ENCODE results near the gene LSM11. TPM values are rescaled to one million over a fixed set of nuclear protein-coding genes. Genes with fewer than 3 reads are reported as not detected.

LSM11 gene
- total RNA-seq, 5 donors from 2014 or later (not counting 1 experiment from before 2014, with no cell fraction given), result 1.7 to 4.2 (median 3.9) TPM

DNA sequence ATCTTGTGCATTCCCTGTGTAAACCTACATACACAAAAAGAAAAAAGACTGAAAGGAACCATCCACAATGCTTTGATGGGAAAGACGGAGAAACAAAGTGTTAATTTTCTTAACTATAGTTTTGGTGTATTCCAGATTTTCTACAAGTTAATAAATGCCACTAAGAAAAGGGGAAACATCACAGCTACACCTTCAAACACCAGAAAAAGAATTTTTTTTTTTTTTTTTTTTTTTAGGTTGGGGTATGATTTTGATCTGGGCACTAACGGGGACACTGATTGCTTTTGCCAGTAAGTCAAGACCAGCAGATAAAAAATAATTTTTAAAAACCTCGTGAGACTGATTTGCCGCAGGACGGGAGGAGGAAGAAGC lies 12.6 kb upstream of the LSM11 start:
- Histone ChIP-seq H3K27me3 (replicated peaks in 1 of 2; ENCODE audit: control insufficient read depth in 2 of 2, extremely low read depth in 1 of 2, insufficient read depth in 2 of 2, low read length in 1 of 2) (no peaks in the 10 kb centered on the region), H3K9me3 (no peaks in the 10 kb centered on the region), H3K4me1 (ENCODE audit: control insufficient read depth in 1 of 2, extremely low read depth in 1 of 2, insufficient read depth in 2 of 2, low read length in 2 of 2) (peaks cover 0 to 13% of the 10 kb centered on the region in 2 experiments), H3K36me3 (ENCODE audit: control insufficient read depth in 2 of 2, extremely low read depth in 1 of 2, insufficient read depth in 1 of 2, low read length in 1 of 2) (peaks cover 0 to 18% of the 10 kb centered on the region in 2 donors), H3K4me3 (ENCODE audit: control insufficient read depth in 1 of 2, extremely low read depth in 1 of 2, low read length in 1 of 2) (peak overlapping the region; percentile 82 to 86), H3K27ac (ENCODE audit: low read length) (peak overlapping the region; percentile 78)
- ATAC-seq (replicated peaks in 1 of 4), result no peak
- Mint-ChIP-seq H3K4me1 (peaks cover 14 to 29% (median 25%) of the 10 kb centered on the region in 3 donors), H3K4me3 (peak overlapping the region; percentile 93 to 97 (median 96)), H3K9me3 (no peaks in the 10 kb centered on the region), H3K27ac (peak overlapping the region; percentile 96 to 97), H3K36me3 (peaks cover 15% of the 10 kb centered on the region), H3K27me3 (no peaks in the 10 kb centered on the region)
- ChIA-PET POLR2A (interaction anchor here (0.6 kb wide), 4 partner anchors 10 to 590 kb away, joined by 3 to 9 read pairs (median 6); no protein-coding TSS in a partner anchor), CTCF (interaction anchor here (0.6 to 2.9 kb wide), 8 partner anchors 12 to 833 kb away, joined by 3 to 44 read pairs (median 4); partner anchors contain the start of gene LSM11 (in 2 of the 2))
- no peak for DNase-seq
- no CpG with 5 or more reads among the region's 5 CpGs for WGBS (ENCODE audit: insufficient coverage)

DNA sequence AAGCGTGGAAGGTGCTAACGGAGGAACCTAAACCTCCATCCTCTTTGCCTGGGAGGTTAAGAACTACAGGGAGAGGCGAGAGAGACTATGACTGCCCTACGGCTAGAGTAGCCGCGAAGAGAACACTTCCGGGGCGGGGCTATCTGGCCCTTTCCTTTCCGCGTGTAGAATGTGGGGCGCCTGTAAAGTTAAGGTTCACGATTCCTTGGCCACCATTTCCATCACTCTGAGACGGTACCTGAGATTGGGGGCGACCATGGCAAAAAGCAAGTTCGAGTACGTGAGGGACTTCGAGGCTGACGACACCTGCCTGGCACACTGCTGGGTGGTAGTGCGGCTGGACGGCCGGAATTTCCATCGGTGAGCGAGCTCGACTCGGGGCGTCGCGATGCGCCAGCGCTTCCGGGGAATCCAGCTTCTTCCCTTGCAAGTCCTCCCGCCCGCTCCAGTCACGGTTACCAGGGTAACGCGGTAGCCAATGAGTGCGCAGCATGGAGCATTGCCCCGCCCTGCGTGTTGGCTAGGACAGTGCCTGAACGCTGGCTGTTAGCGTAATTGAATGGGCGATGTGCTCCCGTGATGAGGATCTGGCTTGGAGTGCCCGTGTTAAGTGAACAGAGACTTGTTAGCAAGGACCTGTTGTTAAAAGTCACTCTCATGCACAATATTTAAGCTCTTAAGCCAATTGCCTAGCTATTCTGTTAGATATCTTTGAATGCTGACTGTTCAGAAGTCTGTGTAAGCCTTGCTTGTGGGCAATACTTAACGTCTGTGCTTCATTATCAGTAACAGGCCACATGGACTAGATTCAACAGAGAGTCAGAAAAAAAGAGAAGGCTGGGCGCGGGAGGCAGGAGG lies 12.0 kb upstream of the LSM11 start, which contains the start of gene THG1L:
Gene THG1L, plus strand, starts transcription at position 149 of the 858 bp plus-strand sequence. Its CDS starts 21 bp downstream, at position 170.
- H3K27me3 ChIP-seq (replicated peaks in 1 of 2; ENCODE audit: control insufficient read depth in 2 of 2, extremely low read depth in 1 of 2, insufficient read depth in 2 of 2, low read length in 1 of 2), result no peaks in the 10 kb centered on the region
- peak within 1 kb of the TSS; percentile 78 for H3K27ac ChIP-seq (ENCODE audit: low read length)
- CTCF ChIA-PET, result interaction anchor here (0.6 to 2.9 kb wide), 7 partner anchors 11 to 833 kb away, joined by 3 to 44 read pairs (median 3); partner anchors contain the start of gene LSM11 (in 2 of the 2)
- H3K4me1 Mint-ChIP-seq, result peaks cover 14 to 29% (median 25%) of the 10 kb centered on the region in 3 donors
- H3K4me3 Mint-ChIP-seq, result peak within 1 kb of the TSS; percentile 93 to 97 (median 96)
- H3K9me3 ChIP-seq, result no peaks in the 10 kb centered on the region
- H3K27ac Mint-ChIP-seq, result peak within 1 kb of the TSS; percentile 96 to 97
- peaks cover 0 to 13% of the 10 kb centered on the region in 2 experiments for H3K4me1 ChIP-seq (ENCODE audit: control insufficient read depth in 1 of 2, extremely low read depth in 1 of 2, insufficient read depth in 2 of 2, low read length in 2 of 2)
- H3K36me3 Mint-ChIP-seq, result peaks cover 17% of the 10 kb centered on the region
- WGBS (ENCODE audit: insufficient coverage), result under 1% methylated on average over 29 of the region's 47 CpGs
- peak; percentile 90 to 99 (median 95) for DNase-seq
- no peaks in the 10 kb centered on the region for H3K27me3 Mint-ChIP-seq
- ATAC-seq (replicated peaks in 1 of 4), result peak; percentile 96 to 97 (median 96)
- H3K4me3 ChIP-seq (ENCODE audit: control insufficient read depth in 1 of 2, extremely low read depth in 1 of 2, low read length in 1 of 2), result peak within 1 kb of the TSS; percentile 82 to 86
- POLR2A ChIA-PET, result interaction anchor here in 1 of 2 donors (0.6 to 1.0 kb wide), 2 partner anchors 71 to 300 kb away, joined by 3 to 6 read pairs; no protein-coding TSS in a partner anchor
- no peaks in the 10 kb centered on the region for H3K9me3 Mint-ChIP-seq
- peaks cover 0 to 18% of the 10 kb centered on the region in 2 donors for H3K36me3 ChIP-seq (ENCODE audit: control insufficient read depth in 2 of 2, extremely low read depth in 1 of 2, insufficient read depth in 1 of 2, low read length in 1 of 2)

DNA sequence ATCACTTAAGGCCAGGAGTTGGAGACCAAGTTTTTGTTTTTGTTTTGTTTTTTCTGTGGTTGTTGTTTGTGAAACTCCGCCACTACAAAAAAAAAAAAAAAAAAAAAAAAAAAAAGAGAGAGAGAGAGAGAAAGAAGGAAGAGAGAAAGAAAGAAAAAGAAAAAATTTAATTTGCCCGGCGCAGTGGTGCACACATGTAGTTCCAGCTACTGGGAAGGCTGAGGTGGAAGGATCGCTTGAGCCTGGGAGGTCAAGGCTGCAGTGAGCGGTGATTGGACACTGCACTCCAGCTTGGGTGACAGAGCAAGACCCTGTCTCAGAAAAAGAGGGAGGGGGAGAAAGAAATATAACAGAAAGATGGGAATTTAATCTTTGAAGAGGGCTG lies 11.4 kb upstream of the LSM11 start:
- Mint-ChIP-seq H3K9me3 (no peaks in the 10 kb centered on the region), H3K4me1 (peaks cover 14 to 29% (median 25%) of the 10 kb centered on the region in 3 donors), H3K4me3 (peak overlapping the region; percentile 93 to 97 (median 96)), H3K27ac (peak overlapping the region; percentile 37 to 96), H3K27me3 (no peaks in the 10 kb centered on the region), H3K36me3 (peaks cover 19% of the 10 kb centered on the region)
- Histone ChIP-seq H3K4me3 (ENCODE audit: control insufficient read depth in 1 of 2, extremely low read depth in 1 of 2, low read length in 1 of 2) (peak overlapping the region in 1 of 2 donors; percentile 86), H3K27ac (ENCODE audit: low read length) (no peak overlapping the region), H3K9me3 (no peaks in the 10 kb centered on the region), H3K36me3 (ENCODE audit: control insufficient read depth in 2 of 2, extremely low read depth in 1 of 2, insufficient read depth in 1 of 2, low read length in 1 of 2) (peaks cover 0 to 18% of the 10 kb centered on the region in 2 donors), H3K27me3 (replicated peaks in 1 of 2; ENCODE audit: control insufficient read depth in 2 of 2, extremely low read depth in 1 of 2, insufficient read depth in 2 of 2, low read length in 1 of 2) (no peaks in the 10 kb centered on the region), H3K4me1 (ENCODE audit: control insufficient read depth in 1 of 2, extremely low read depth in 1 of 2, insufficient read depth in 2 of 2, low read length in 2 of 2) (peaks cover 0 to 13% of the 10 kb centered on the region in 2 experiments)
- ChIA-PET CTCF (interaction anchor here (0.6 to 2.9 kb wide), 5 partner anchors 10 to 474 kb away, joined by 3 to 44 read pairs (median 5); partner anchors contain the start of gene LSM11 (in 2 of the 2)), POLR2A (interaction anchor here in 1 of 2 donors (1.0 kb wide), 1 partner anchor 301 kb away, joined by 3 read pairs; no protein-coding TSS in a partner anchor)
- ATAC-seq (replicated peaks in 1 of 4), result no peak
- DNase-seq, result no peak
- 100% methylated on average over 4 of the region's 5 CpGs for WGBS (ENCODE audit: insufficient coverage)

DNA sequence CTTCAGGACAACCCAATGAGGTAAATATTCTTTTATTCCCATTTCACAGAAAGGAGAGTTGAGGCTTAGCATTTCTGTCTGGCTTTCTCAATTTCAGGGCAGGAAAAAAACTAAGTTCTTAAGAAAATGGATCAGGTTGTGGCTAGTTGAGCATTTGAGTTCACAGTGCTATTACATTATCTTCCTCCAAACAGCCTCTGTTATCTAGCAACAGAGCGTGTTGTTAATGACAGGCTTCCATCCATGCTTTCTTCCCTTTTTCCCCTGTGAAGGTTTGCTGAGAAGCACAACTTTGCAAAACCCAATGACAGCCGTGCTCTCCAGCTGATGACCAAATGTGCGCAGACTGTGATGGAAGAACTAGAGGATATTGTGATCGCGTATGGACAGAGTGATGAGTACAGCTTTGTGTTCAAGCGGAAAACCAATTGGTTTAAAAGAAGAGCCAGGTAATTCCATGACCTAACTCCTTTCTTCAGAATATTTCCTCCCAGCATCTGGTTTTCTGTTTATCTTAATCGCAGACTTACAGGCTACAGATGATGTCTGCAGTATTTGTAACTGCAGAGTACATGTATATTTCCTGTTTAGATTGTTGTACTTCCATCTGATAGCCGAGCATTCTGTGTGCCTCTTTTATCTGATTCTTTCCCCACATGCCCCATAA lies 10.8 kb upstream of the LSM11 start:
- no peaks in the 10 kb centered on the region for H3K9me3 ChIP-seq
- Mint-ChIP-seq H3K9me3 (no peaks in the 10 kb centered on the region), H3K4me3 (peak overlapping the region; percentile 43 to 97 (median 93)), H3K27me3 (no peaks in the 10 kb centered on the region), H3K4me1 (peaks cover 14 to 29% (median 25%) of the 10 kb centered on the region in 3 donors), H3K36me3 (peaks cover 22% of the 10 kb centered on the region), H3K27ac (no peak overlapping the region)
- no peak overlapping the region for H3K4me3 ChIP-seq (ENCODE audit: control insufficient read depth in 1 of 2, extremely low read depth in 1 of 2, low read length in 1 of 2)
- ATAC-seq (replicated peaks in 1 of 4), result no peak
- WGBS (ENCODE audit: insufficient coverage), result no CpG with 5 or more reads among the region's 8 CpGs
- H3K27ac ChIP-seq (ENCODE audit: low read length), result no peak overlapping the region
- DNase-seq, result no peak
- H3K27me3 ChIP-seq (replicated peaks in 1 of 2; ENCODE audit: control insufficient read depth in 2 of 2, extremely low read depth in 1 of 2, insufficient read depth in 2 of 2, low read length in 1 of 2), result no peaks in the 10 kb centered on the region
- H3K4me1 ChIP-seq (ENCODE audit: control insufficient read depth in 1 of 2, extremely low read depth in 1 of 2, insufficient read depth in 2 of 2, low read length in 2 of 2), result peaks cover 0 to 13% of the 10 kb centered on the region in 2 experiments
- CTCF ChIA-PET, result interaction anchor here (0.7 to 2.9 kb wide), 3 partner anchors 10 to 475 kb away, joined by 4 to 44 read pairs (median 12); partner anchors contain the start of gene LSM11 (in 2 of the 2)
- H3K36me3 ChIP-seq (ENCODE audit: control insufficient read depth in 2 of 2, extremely low read depth in 1 of 2, insufficient read depth in 1 of 2, low read length in 1 of 2), result peaks cover 0 to 19% of the 10 kb centered on the region in 2 donors
- POLR2A ChIA-PET, result no interaction called here

DNA sequence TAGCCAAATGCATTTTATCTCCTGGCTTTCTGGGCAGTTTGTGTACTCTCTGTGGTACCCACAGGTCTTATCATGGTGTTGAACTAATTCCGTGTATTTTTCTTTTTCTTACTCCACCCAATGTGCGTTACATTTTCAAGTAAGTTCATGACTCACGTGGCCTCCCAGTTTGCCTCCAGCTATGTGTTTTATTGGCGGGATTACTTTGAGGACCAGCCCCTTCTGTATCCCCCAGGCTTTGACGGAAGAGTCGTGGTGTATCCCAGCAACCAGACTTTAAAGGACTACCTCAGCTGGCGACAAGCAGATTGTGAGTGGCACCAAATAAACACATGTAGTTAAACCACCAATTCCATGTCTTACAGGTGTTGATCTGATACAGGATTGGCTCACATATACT lies 9.1 kb upstream of the LSM11 start:
- H3K36me3 Mint-ChIP-seq, result peaks cover 33% of the 10 kb centered on the region
- peaks cover 14 to 27% (median 25%) of the 10 kb centered on the region in 3 donors for H3K4me1 Mint-ChIP-seq

More for the DNA sequence above, 9.1 kb upstream of the LSM11 start:
- Mint-ChIP-seq H3K27me3 (no peaks in the 10 kb centered on the region), H3K27ac (no peak overlapping the region), H3K4me3 (no peak overlapping the region), H3K9me3 (no peaks in the 10 kb centered on the region)
- Histone ChIP-seq H3K27me3 (replicated peaks in 1 of 2; ENCODE audit: control insufficient read depth in 2 of 2, extremely low read depth in 1 of 2, insufficient read depth in 2 of 2, low read length in 1 of 2) (no peaks in the 10 kb centered on the region), H3K4me1 (ENCODE audit: control insufficient read depth in 1 of 2, extremely low read depth in 1 of 2, insufficient read depth in 2 of 2, low read length in 2 of 2) (peaks cover 0 to 13% of the 10 kb centered on the region in 2 experiments), H3K9me3 (no peaks in the 10 kb centered on the region), H3K36me3 (ENCODE audit: control insufficient read depth in 2 of 2, extremely low read depth in 1 of 2, insufficient read depth in 1 of 2, low read length in 1 of 2) (peaks cover 0 to 24% of the 10 kb centered on the region in 2 donors), H3K4me3 (ENCODE audit: control insufficient read depth in 1 of 2, extremely low read depth in 1 of 2, low read length in 1 of 2) (no peak overlapping the region), H3K27ac (ENCODE audit: low read length) (no peak overlapping the region)
- ChIA-PET POLR2A (interaction anchor here in 1 of 2 donors (0.7 kb wide), 1 partner anchor 893 kb away, joined by 3 read pairs; no protein-coding TSS in a partner anchor), CTCF (interaction anchor here in 1 of 2 donors (0.8 kb wide), 1 partner anchor 9 kb away, joined by 4 read pairs; no protein-coding TSS in a partner anchor)
- ATAC-seq (replicated peaks in 1 of 4), result no peak
- no peak for DNase-seq
- WGBS (ENCODE audit: insufficient coverage), result 93% methylated on average over 3 of the region's 7 CpGs

All from T-cell (primary cell).